ENCODE measurements around the gene LORICRIN.
"Not testable (repeated sequence)": the region's sequence is repeated elsewhere in the genome, so short reads cannot be mapped to it uniquely, and the experiment has no call there.

LORICRIN gene

GRCh38 chr1:153259387-153259786 is at the start of gene LORICRIN:
Gene LORICRIN (plus strand): TSS chr1:153259687. CDS start chr1:153260950, 1,263 bp downstream.
- DNase-seq, result no peak

GRCh38 chr1:153210206-153210605 is 49.3 kb upstream of the LORICRIN start:
- DNase-seq, result no peak

GRCh38 chr1:153212201-153212600 is 47.3 kb upstream of the LORICRIN start:
- no peak for DNase-seq

- DNase-seq, result no peak
These were observed 46.0 kb upstream of the LORICRIN start for GRCh38 chr1:153213519-153213918.

- DNase-seq, result no peak
These were observed 42.3 kb upstream of the LORICRIN start, which contains the start of gene PRR9 for GRCh38 chr1:153217212-153217611. Gene PRR9 (plus strand): TSS chr1:153217584. CDS start chr1:153218145, 561 bp downstream.

- no peak for DNase-seq
These were observed 41.6 kb upstream of the LORICRIN start for GRCh38 chr1:153217744-153218416.

- no peak for DNase-seq
These were observed 38.7 kb upstream of the LORICRIN start for GRCh38 chr1:153220606-153221303.

- peak; percentile 38 for DNase-seq
These were observed 36.2 kb upstream of the LORICRIN start for GRCh38 chr1:153223040-153223891.

- no peak for DNase-seq
These were observed 31.7 kb upstream of the LORICRIN start for GRCh38 chr1:153227810-153228209.

- DNase-seq, result no peak
These were observed 31.0 kb upstream of the LORICRIN start for GRCh38 chr1:153228491-153228890.

- DNase-seq, result not testable (repeated sequence)
These were observed 30.2 kb upstream of the LORICRIN start for GRCh38 chr1:153229076-153229829.

- DNase-seq, result no peak
These were observed 28.1 kb upstream of the LORICRIN start for GRCh38 chr1:153231363-153231762.

- DNase-seq, result no peak
These were observed 27.7 kb upstream of the LORICRIN start for GRCh38 chr1:153231785-153232184.

GRCh38 chr1:153232553-153232952 is 26.9 kb upstream of the LORICRIN start:
- no peak for DNase-seq

GRCh38 chr1:153233448-153233847 is 26.0 kb upstream of the LORICRIN start:
- DNase-seq, result no peak

GRCh38 chr1:153238527-153238926 is 21.0 kb upstream of the LORICRIN start:
- DNase-seq, result no peak

GRCh38 chr1:153242160-153242559 is 17.3 kb upstream of the LORICRIN start:
- no peak for DNase-seq

- no peak for DNase-seq
These were observed 14.0 kb upstream of the LORICRIN start for GRCh38 chr1:153245466-153245865.

GRCh38 chr1:153246018-153246417 is 13.5 kb upstream of the LORICRIN start:
- DNase-seq, result no peak

GRCh38 chr1:153246825-153247224 is 12.7 kb upstream of the LORICRIN start:
- no peak for DNase-seq

GRCh38 chr1:153248176-153248879 is 11.2 kb upstream of the LORICRIN start:
- no peak for DNase-seq

GRCh38 chr1:153250166-153250565 is 9.3 kb upstream of the LORICRIN start:
- no peak for DNase-seq

Measured in CD4-positive, alpha-beta T cell treated with Interleukin-15 for 1 hour (primary cell).